Activated CD4-positive, alpha-beta T cell treated with anti-CD3 and anti-CD28 coated beads, Interleukin-2, Interleukin-4, amounts not matched to agents 100 ng/mL and 50 ng/mL, durations not matched to agents 16 hours and 8 hours (primary cell): ENCODE data around the gene MAEL.
"Not testable (repeated sequence)": the region's sequence is repeated elsewhere in the genome, so short reads cannot be mapped to it uniquely, and the experiment has no call there.

Source experiments
- DNase-seq: peaks from one replicate; pipeline ENCODE4 v3.0.0-alpha.2; 2020; ENCODE audit warnings: low spot score

MAEL gene

GRCh38 chr1:166978821-166979220, 10.3 kb upstream of the MAEL start:
- DNase-seq = no peak

- DNase-seq = no peak
These were observed 8.7 kb upstream of the MAEL start for GRCh38 chr1:166980383-166980782.

- DNase-seq = no peak
These were observed 8.3 kb upstream of the MAEL start for GRCh38 chr1:166980818-166981217.

DNA sequence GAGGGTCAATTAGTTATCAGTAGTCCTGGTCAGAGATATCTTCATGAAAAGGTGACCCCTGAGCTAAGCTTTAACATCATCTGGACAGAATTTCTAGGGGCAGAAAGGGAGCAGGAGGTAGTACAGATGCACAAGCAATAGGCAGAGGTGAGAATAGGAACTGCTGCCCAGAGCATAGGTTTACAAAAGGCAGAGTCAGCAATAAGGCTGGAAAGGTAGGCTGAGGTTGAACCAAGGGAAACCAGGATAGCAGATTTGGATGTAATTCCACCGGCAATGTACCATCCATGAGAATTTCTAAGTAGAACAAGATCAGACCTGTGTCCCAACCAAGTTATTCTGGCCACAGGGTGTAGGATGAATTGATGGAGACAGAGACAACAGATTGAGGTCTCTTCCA, 7.5 kb upstream of the MAEL start:
- DNase-seq = no peak

- no peak for DNase-seq
These were observed 10.0 kb downstream of the MAEL start for GRCh38 chr1:166999075-166999474.

GRCh38 chr1:166999500-167000055, 10.5 kb downstream of the MAEL start:
- DNase-seq = peak; percentile 41

GRCh38 chr1:167000546-167000945, 11.5 kb downstream of the MAEL start:
- no peak for DNase-seq

GRCh38 chr1:167002354-167002753, 13.3 kb downstream of the MAEL start:
- no peak for DNase-seq

DNA sequence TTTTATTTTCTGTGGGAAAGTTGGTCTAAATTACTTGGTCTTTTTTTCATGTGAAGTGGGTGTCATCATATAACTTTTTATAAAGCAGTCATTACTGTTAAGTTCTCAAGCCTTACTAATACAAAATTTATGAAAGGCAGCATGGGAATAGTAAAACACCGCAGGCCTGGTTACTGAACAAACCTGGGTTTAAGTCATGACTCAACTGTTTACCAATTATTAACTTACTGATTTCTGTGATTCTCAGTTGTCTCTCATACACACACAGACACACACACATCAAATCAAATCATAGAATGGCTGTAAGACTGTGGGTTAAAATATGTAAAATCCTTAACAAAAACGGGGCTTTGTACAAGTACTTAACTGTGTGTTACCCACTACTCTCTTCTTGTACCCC, 14.6 kb downstream of the MAEL start:
- no peak for DNase-seq

- DNase-seq = no peak
These were observed 22.6 kb downstream of the MAEL start for GRCh38 chr1:167011560-167012191.

- DNase-seq = no peak
These were observed 23.5 kb downstream of the MAEL start for GRCh38 chr1:167012570-167012969.

GRCh38 chr1:167013108-167013929, 24.2 kb downstream of the MAEL start:
- DNase-seq = no peak

GRCh38 chr1:167016100-167016750, 27.1 kb downstream of the MAEL start:
- DNase-seq = no peak

GRCh38 chr1:167022384-167022783, 33.3 kb downstream of the MAEL start:
- DNase-seq = no peak

GRCh38 chr1:167029553-167029952, 40.5 kb downstream of the MAEL start:
- not testable (repeated sequence) for DNase-seq

DNA sequence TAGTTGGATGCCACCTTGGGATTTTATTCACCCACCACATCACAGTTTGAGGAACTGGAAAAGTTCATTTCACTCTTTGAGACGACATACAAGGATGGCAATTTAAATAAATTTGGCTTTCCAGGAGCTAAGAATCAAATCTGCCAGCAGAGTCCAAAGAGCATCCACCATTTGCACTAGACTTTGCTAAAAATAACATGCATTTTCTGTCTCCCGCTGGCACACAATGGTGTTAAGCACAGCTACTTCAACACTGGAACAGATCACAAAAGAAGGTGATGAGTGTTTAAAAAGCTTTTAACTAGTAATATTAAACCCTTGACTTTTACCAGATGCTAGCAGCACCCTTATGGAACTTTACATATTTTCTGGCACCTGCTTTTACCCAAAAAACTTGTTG, 44.6 kb downstream of the MAEL start:
- DNase-seq = no peak

- peak; percentile 68 for DNase-seq
These were observed 54.8 kb downstream of the MAEL start for GRCh38 chr1:167043752-167044488.

GRCh38 chr1:167051907-167052306, 62.8 kb downstream of the MAEL start:
- DNase-seq = no peak

DNA sequence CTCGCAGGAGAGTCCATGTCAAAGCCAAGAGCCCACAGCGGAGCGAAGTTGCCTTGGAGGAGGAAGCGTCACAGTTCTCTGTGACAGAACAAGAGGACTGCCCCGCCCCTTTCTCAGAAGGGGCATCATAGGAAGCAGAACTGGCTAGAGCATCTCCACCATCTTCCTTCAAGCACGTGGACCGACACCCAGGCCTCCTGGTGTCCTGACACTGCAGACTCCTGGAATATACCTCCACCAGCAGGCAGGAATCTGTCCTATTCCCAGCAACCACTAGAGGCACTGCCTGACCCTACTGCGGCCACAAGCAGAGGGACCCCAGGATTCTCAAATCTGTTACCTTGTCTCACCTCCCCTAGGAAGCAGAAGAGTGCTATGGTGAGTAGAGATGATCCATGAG, 63.3 kb downstream of the MAEL start:
- DNase-seq = no peak

DNA sequence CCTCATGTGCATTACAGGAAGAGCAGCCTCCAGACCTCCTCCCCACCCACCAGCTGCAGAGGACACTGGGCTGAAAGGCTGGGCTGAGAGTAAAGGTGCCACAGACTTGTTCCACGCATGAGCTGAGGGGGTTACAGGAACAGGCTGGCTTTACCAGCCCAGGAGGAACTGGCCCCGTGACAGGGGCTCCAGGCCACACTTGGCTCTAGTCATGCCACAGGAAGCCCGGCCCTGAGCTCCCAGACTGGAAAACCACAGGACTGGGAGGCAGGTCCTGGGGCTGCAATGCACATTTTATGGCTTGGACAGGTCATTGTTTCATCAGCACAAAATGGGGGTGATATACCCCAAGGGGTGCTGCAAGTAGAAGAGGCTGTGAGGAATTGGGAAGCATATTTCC, 65.5 kb downstream of the MAEL start:
- DNase-seq = no peak

- no peak for DNase-seq
These were observed 66.0 kb downstream of the MAEL start for GRCh38 chr1:167054946-167055630.
